WTC11 (cell line): ENCODE data around the gene SYK. TPM values are rescaled to one million over a fixed set of nuclear protein-coding genes. Genes with fewer than 3 reads are reported as not detected.

Source experiments
- ATAC-seq: fragments of 200-7000 bp; cut with Tn5 transposase; 2 replicates; pipeline ENCODE4 v1.10.0; 2021; ENCODE audit warnings: mild to moderate bottlenecking, moderate library complexity
- CTCF ChIA-PET: fragments of 300-600 bp; sonication (Branson Sonifier 250); formaldehyde crosslinking; loops from one replicate; lab custom pipeline; 2021; ENCODE audit warnings: antibody characterized with exemption; lab: Charles Lee
- POLR2A ChIA-PET: fragments of 350-600 bp; sonication (Branson Sonifier 250); formaldehyde crosslinking; loops from one replicate; lab custom pipeline; 2021; ENCODE audit warnings: antibody characterized with exemption; lab: Charles Lee
- DNase-seq: peaks from one replicate; pipeline ENCODE4 v3.0.0; 2021; ENCODE audit warnings: low spot score
- H3K27ac Mint-ChIP-seq: 2 replicates; pipeline ENCODE4 v1.8.0; 2021; ENCODE audit warnings: mixed read lengths
- H3K27me3 Mint-ChIP-seq: 2 replicates; pipeline ENCODE4 v1.8.0; 2021; ENCODE audit warnings: low read depth, mild to moderate bottlenecking, moderate library complexity, mixed read lengths
- H3K36me3 Mint-ChIP-seq: 2 replicates; pipeline ENCODE4 v1.8.0; 2021; ENCODE audit warnings: mixed read lengths
- H3K4me1 Mint-ChIP-seq: 2 replicates; pipeline ENCODE4 v1.8.0; 2022; ENCODE audit warnings: mixed read lengths
- H3K4me3 Mint-ChIP-seq: 2 replicates; pipeline ENCODE4 v1.8.0; 2021; ENCODE audit warnings: mild to moderate bottlenecking, moderate library complexity, mixed read lengths
- H3K9me3 Mint-ChIP-seq: 2 replicates; pipeline ENCODE4 v1.8.0; 2021; ENCODE audit warnings: mixed read lengths
- AR ChIP-seq: fragments of 250-450 bp; sonication (Bioruptor Pico); IDR thresholded peaks from 2 replicates; pipeline ENCODE4 v1.9.0; 2021; ENCODE audit warnings: mild to moderate bottlenecking
- ATF3 ChIP-seq: sonication (generic); formaldehyde crosslinking; conservative IDR thresholded peaks from 2 replicates; pipeline ENCODE4 v1.8.1; 2022; ENCODE audit warnings: mild to moderate bottlenecking, missing genetic modification reagents
- CREM ChIP-seq: sonication (generic); formaldehyde crosslinking; IDR thresholded peaks from 2 replicates; pipeline ENCODE4 v1.8.1; 2022; ENCODE audit warnings: mild to moderate bottlenecking, missing genetic modification reagents, moderate library complexity
- ELF4 ChIP-seq: sonication (generic); formaldehyde crosslinking; IDR thresholded peaks from 2 replicates; pipeline ENCODE4 v1.8.1; 2022; ENCODE audit warnings: low read depth, mild to moderate bottlenecking, moderate library complexity, missing genetic modification reagents
- EMX1 ChIP-seq: fragments of 250-450 bp; sonication (Bioruptor Pico); IDR thresholded peaks from 2 replicates; pipeline ENCODE4 v1.8.0; 2021; ENCODE audit warnings: mild to moderate bottlenecking
- ESRRA ChIP-seq: sonication (generic); formaldehyde crosslinking; IDR thresholded peaks from 2 replicates; pipeline ENCODE4 v1.8.1; 2022; ENCODE audit warnings: mild to moderate bottlenecking, missing genetic modification reagents, borderline replicate concordance
- ETV6 ChIP-seq: sonication (generic); formaldehyde crosslinking; IDR thresholded peaks from 2 replicates; pipeline ENCODE4 v1.8.1; 2022; ENCODE audit warnings: mild to moderate bottlenecking, missing genetic modification reagents
- FOXK1 ChIP-seq: sonication (generic); formaldehyde crosslinking; IDR thresholded peaks from 2 replicates; pipeline ENCODE4 v1.8.0; 2022; ENCODE audit warnings: mild to moderate bottlenecking, moderate library complexity, missing genetic modification reagents
- FOXP4 ChIP-seq: sonication (generic); formaldehyde crosslinking; IDR thresholded peaks from 2 replicates; pipeline ENCODE4 v1.8.0; 2022; ENCODE audit warnings: mild to moderate bottlenecking, missing genetic modification reagents
- JAZF1 ChIP-seq: fragments of 250-450 bp; sonication (Bioruptor Pico); IDR thresholded peaks from 2 replicates; pipeline ENCODE4 v1.9.0; 2021; ENCODE audit warnings: moderate library complexity, mild to moderate bottlenecking, inconsistent platforms
- JUN ChIP-seq: sonication (generic); formaldehyde crosslinking; IDR thresholded peaks from 2 replicates; pipeline ENCODE4 v1.8.0; 2023; ENCODE audit warnings: mild to moderate bottlenecking, missing genetic modification reagents
- MAX ChIP-seq: sonication (generic); formaldehyde crosslinking; IDR thresholded peaks from 2 replicates; pipeline ENCODE4 v1.8.0; 2022; ENCODE audit warnings: mild to moderate bottlenecking, missing genetic modification reagents
- MXD4 ChIP-seq: fragments of 250-450 bp; sonication (Bioruptor Pico); IDR thresholded peaks from 2 replicates; pipeline ENCODE4 v1.8.0; 2021; ENCODE audit warnings: mild to moderate bottlenecking, moderate library complexity, borderline replicate concordance
- NR1H2 ChIP-seq: sonication (generic); formaldehyde crosslinking; IDR thresholded peaks from 2 replicates; pipeline ENCODE4 v1.9.0; 2021; ENCODE audit warnings: mild to moderate bottlenecking, moderate library complexity, missing genetic modification reagents
- NR2C2 ChIP-seq: sonication (generic); formaldehyde crosslinking; IDR thresholded peaks from 2 replicates; pipeline ENCODE4 v1.8.0; 2022; ENCODE audit warnings: mild to moderate bottlenecking, missing genetic modification reagents
- RELA ChIP-seq: sonication (generic); formaldehyde crosslinking; IDR thresholded peaks from 2 replicates; pipeline ENCODE4 v1.8.1; 2022; ENCODE audit warnings: missing genetic modification reagents, mild to moderate bottlenecking, borderline replicate concordance
- TCF7 ChIP-seq: sonication (generic); formaldehyde crosslinking; IDR thresholded peaks from 2 replicates; pipeline ENCODE4 v1.8.0; 2022; ENCODE audit warnings: mild to moderate bottlenecking, low read depth, missing genetic modification reagents, moderate library complexity
- TEAD1 ChIP-seq: sonication (generic); formaldehyde crosslinking; IDR thresholded peaks from 2 replicates; pipeline ENCODE4 v1.8.0; 2022; ENCODE audit warnings: mild to moderate bottlenecking, missing genetic modification reagents
- TEAD4 ChIP-seq: sonication (generic); formaldehyde crosslinking; IDR thresholded peaks from 2 replicates; pipeline ENCODE4 v1.8.0; 2022; ENCODE audit warnings: mild to moderate bottlenecking, missing genetic modification reagents
- USF1 ChIP-seq: sonication (generic); formaldehyde crosslinking; IDR thresholded peaks from 2 replicates; pipeline ENCODE4 v1.8.0; 2022; ENCODE audit warnings: mild to moderate bottlenecking, missing genetic modification reagents
- ZBTB21 ChIP-seq: sonication (generic); formaldehyde crosslinking; IDR thresholded peaks from 2 replicates; pipeline ENCODE4 v1.8.1; 2023; ENCODE audit warnings: mild to moderate bottlenecking, missing genetic modification reagents, borderline replicate concordance
- total RNA-seq: library from RNA; stranded (reverse); gene quantifications from 3 replicates; pipeline ENCODE4 v1.2.3, GENCODE V29; 2021
- TF ChIP-seq, protein P1 (sequence below): sonication (generic); formaldehyde crosslinking; IDR thresholded peaks from 2 replicates; pipeline ENCODE4 v1.8.0; 2022; ENCODE audit warnings: mild to moderate bottlenecking, missing genetic modification reagents

Gene SYK
- total RNA-seq, 1 experiment from 2014 or later, result 7.4 TPM

DNA sequence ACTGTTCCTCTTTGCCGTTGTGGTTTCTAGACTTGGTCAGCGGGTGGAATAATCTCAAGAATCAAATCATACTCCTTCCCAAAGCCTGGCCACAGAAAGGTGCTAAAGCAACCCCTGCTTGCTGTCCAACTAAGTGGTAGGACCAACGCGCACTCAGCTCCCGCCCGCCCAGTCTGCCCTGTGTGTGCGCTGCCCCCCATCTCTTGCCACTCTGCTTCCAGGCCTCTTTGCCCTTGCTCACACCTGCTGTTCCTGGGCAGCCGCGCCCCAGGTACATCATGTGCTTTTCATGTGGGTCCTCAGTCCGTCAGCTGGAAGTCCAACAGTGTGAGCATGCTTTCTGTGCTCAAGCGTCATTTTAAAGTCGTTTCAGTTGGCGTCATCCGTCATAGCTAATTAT lies 65.5 kb downstream of the SYK start:
- no peak for ATAC-seq
- no peak overlapping the region for H3K27ac Mint-ChIP-seq
- no peak for DNase-seq
- POLR2A ChIA-PET, result no interaction called here
- CTCF ChIA-PET, result interaction anchor here (0.6 to 1.0 kb wide), 2 partner anchors 15 to 368 kb away, joined by 3 read pairs; no protein-coding TSS in a partner anchor
- no peaks in the 10 kb centered on the region for H3K27me3 Mint-ChIP-seq
- H3K9me3 Mint-ChIP-seq, result no peaks in the 10 kb centered on the region
- no peaks in the 10 kb centered on the region for H3K36me3 Mint-ChIP-seq
- H3K4me1 Mint-ChIP-seq, result peaks cover 15% of the 10 kb centered on the region
- H3K4me3 Mint-ChIP-seq, result no peak overlapping the region
- TF ChIP-seq ZBTB21 (no peak), EMX1 (CRISPR knock-in tag) (no peak), CREM (CRISPR knock-in tag) (no peak), TEAD4 (CRISPR knock-in tag) (no peak), MXD4 (CRISPR knock-in tag) (no peak), ATF3 (CRISPR knock-in tag) (no peak), TCF7 (CRISPR knock-in tag) (no peak), MAX (CRISPR knock-in tag) (no peak), JAZF1 (CRISPR knock-in tag) (no peak), NR1H2 (CRISPR knock-in tag) (no peak), TEAD1 (CRISPR knock-in tag) (no peak), ELF4 (no peak), AR (CRISPR knock-in tag) (no peak), JUN (CRISPR knock-in tag) (no peak), ESRRA (CRISPR knock-in tag) (no peak), USF1 (CRISPR knock-in tag) (no peak), ETV6 (CRISPR knock-in tag) (no peak)
- TF ChIP-seq, protein P1, sequence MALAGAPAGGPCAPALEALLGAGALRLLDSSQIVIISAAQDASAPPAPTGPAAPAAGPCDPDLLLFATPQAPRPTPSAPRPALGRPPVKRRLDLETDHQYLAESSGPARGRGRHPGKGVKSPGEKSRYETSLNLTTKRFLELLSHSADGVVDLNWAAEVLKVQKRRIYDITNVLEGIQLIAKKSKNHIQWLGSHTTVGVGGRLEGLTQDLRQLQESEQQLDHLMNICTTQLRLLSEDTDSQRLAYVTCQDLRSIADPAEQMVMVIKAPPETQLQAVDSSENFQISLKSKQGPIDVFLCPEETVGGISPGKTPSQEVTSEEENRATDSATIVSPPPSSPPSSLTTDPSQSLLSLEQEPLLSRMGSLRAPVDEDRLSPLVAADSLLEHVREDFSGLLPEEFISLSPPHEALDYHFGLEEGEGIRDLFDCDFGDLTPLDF (CRISPR knock-in tag), result no peak

- Mint-ChIP-seq H3K4me3 (no peak overlapping the region), H3K27ac (no peak overlapping the region), H3K9me3 (no peaks in the 10 kb centered on the region), H3K27me3 (no peaks in the 10 kb centered on the region; the same call in 1 of the 2 replicates), H3K36me3 (no peaks in the 10 kb centered on the region), H3K4me1 (peaks cover 15% of the 10 kb centered on the region)
- ATAC-seq, result no peak
- CTCF ChIA-PET, result no interaction called here
- no peak for DNase-seq
- POLR2A ChIA-PET, result no interaction called here
- TF ChIP-seq FOXP4 (no peak), NR2C2 (CRISPR knock-in tag) (no peak), EMX1 (CRISPR knock-in tag) (no peak), FOXK1 (CRISPR knock-in tag) (no peak), RELA (CRISPR knock-in tag) (no peak)
Observed at GRCh38 chr9:90868555-90868954, 66.9 kb downstream of the SYK start.
